Thoracic aorta (tissue), 2 donors: Measurements from ENCODE around the gene USH2A. TPM values are rescaled to one million over a fixed set of nuclear protein-coding genes. Genes with fewer than 3 reads are reported as not detected.

ENCODE experiments used
- ATAC-seq: fragments of 150-250 bp; one replicate; pipeline ENCODE4 v1.8.0; 2017; ENCODE audit warnings: low read depth; ENCODE audit not compliant: insufficient number of reproducible peaks, low FRiP score
- DNase-seq: peaks from one replicate; pipeline ENCODE4 v3.0.0-alpha.2; 2020; ENCODE audit warnings: low spot score
- H3K27ac ChIP-seq, 2 donors: fragments of 200-600 bp; sonication (generic); 1 replicate in 1 of 2; 2 replicates in 1 of 2; pipeline ENCODE4 v1.5.1; 2016; ENCODE audit warnings: mild to moderate bottlenecking in 2 of 2, moderate library complexity in 2 of 2
- H3K27me3 ChIP-seq: fragments of 200-600 bp; sonication (generic); replicated peaks from 2 replicates; pipeline ENCODE4 v1.6.0; 2016; ENCODE audit warnings: mild to moderate bottlenecking; ENCODE audit not compliant: insufficient read depth
- H3K36me3 ChIP-seq: fragments of 200-600 bp; sonication (generic); one replicate; pipeline ENCODE4 v1.5.1; 2016
- H3K4me1 ChIP-seq, 2 donors: fragments of 200-600 bp; sonication (generic); 1 replicate in 1 of 2; 2 replicates in 1 of 2; pipeline versions ENCODE4 v1.5.1 to v1.6.0; 2016; ENCODE audit warnings: low read depth in 2 of 2, mild to moderate bottlenecking in 1 of 2; ENCODE audit not compliant: control insufficient read depth in 1 of 2
- H3K4me3 ChIP-seq: fragments of 200-600 bp; sonication (generic); 2 replicates; pipeline ENCODE4 v1.5.1; 2016; ENCODE audit warnings: mild to moderate bottlenecking
- H3K9me3 ChIP-seq: fragments of 200-600 bp; sonication (generic); 2 replicates; pipeline ENCODE4 v1.5.1; 2016
- total RNA-seq, 2 donors: library from RNA; depleted of rRNA; stranded (reverse); fragments of >200 nt; gene quantifications; one replicate each; pipeline versions ENCODE4 v1.1.0 to v1.2.3, GENCODE V29; 2016
- TF ChIP-seq, protein P1 (sequence below): fragments of 200-600 bp; sonication (generic); IDR thresholded peaks from one replicate; pipeline ENCODE4 v1.5.1; 2019; ENCODE audit warnings: antibody characterized with exemption

USH2A gene
- total RNA-seq, 2 donors from 2014 or later: not detected

GRCh38 chr1:215599418-215600074, 823.7 kb downstream of the USH2A start:
- no peaks in the 10 kb centered on the region for H3K9me3 ChIP-seq
- DNase-seq: no peak
- no peaks in the 10 kb centered on the region for H3K27me3 ChIP-seq
- H3K27ac ChIP-seq: no peak overlapping the region
- no peak for ATAC-seq
- TF ChIP-seq, protein P1, sequence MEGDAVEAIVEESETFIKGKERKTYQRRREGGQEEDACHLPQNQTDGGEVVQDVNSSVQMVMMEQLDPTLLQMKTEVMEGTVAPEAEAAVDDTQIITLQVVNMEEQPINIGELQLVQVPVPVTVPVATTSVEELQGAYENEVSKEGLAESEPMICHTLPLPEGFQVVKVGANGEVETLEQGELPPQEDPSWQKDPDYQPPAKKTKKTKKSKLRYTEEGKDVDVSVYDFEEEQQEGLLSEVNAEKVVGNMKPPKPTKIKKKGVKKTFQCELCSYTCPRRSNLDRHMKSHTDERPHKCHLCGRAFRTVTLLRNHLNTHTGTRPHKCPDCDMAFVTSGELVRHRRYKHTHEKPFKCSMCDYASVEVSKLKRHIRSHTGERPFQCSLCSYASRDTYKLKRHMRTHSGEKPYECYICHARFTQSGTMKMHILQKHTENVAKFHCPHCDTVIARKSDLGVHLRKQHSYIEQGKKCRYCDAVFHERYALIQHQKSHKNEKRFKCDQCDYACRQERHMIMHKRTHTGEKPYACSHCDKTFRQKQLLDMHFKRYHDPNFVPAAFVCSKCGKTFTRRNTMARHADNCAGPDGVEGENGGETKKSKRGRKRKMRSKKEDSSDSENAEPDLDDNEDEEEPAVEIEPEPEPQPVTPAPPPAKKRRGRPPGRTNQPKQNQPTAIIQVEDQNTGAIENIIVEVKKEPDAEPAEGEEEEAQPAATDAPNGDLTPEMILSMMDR: no peak
- H3K4me1 ChIP-seq: peaks cover 3 to 4% of the 10 kb centered on the region in 2 donors
- H3K4me3 ChIP-seq: no peak overlapping the region
- peaks cover 10% of the 10 kb centered on the region for H3K36me3 ChIP-seq

- TF ChIP-seq, protein P1: no peak
- H3K4me3 ChIP-seq: no peak overlapping the region
- DNase-seq (no peak), ATAC-seq (no peak)
- peaks cover 10% of the 10 kb centered on the region for H3K36me3 ChIP-seq
- H3K27me3 ChIP-seq: no peaks in the 10 kb centered on the region
- H3K27ac ChIP-seq: no peak overlapping the region
- peaks cover 11 to 12% of the 10 kb centered on the region in 2 donors for H3K4me1 ChIP-seq
- H3K9me3 ChIP-seq: no peaks in the 10 kb centered on the region
Observed at GRCh38 chr1:215597961-215598360, 825.3 kb downstream of the USH2A start.

GRCh38 chr1:215595231-215595630, 828.0 kb downstream of the USH2A start:
- H3K4me1 ChIP-seq: peaks cover 11 to 12% of the 10 kb centered on the region in 2 donors
- no peak overlapping the region for H3K4me3 ChIP-seq
- ATAC-seq (no peak), DNase-seq (no peak)
- H3K36me3 ChIP-seq: peaks cover 8% of the 10 kb centered on the region
- TF ChIP-seq, protein P1: no peak
- H3K27ac ChIP-seq: no peak overlapping the region
- H3K27me3 ChIP-seq: no peaks in the 10 kb centered on the region
- H3K9me3 ChIP-seq: no peaks in the 10 kb centered on the region

GRCh38 chr1:215594640-215595039, 828.6 kb downstream of the USH2A start:
- Histone ChIP-seq H3K27ac (no peak overlapping the region), H3K9me3 (no peaks in the 10 kb centered on the region), H3K27me3 (no peaks in the 10 kb centered on the region), H3K4me3 (no peak overlapping the region), H3K36me3 (peaks cover 8% of the 10 kb centered on the region), H3K4me1 (peaks cover 11 to 12% of the 10 kb centered on the region in 2 donors)
- DNase-seq (no peak), ATAC-seq (no peak)
- TF ChIP-seq, protein P1: no peak

DNA sequence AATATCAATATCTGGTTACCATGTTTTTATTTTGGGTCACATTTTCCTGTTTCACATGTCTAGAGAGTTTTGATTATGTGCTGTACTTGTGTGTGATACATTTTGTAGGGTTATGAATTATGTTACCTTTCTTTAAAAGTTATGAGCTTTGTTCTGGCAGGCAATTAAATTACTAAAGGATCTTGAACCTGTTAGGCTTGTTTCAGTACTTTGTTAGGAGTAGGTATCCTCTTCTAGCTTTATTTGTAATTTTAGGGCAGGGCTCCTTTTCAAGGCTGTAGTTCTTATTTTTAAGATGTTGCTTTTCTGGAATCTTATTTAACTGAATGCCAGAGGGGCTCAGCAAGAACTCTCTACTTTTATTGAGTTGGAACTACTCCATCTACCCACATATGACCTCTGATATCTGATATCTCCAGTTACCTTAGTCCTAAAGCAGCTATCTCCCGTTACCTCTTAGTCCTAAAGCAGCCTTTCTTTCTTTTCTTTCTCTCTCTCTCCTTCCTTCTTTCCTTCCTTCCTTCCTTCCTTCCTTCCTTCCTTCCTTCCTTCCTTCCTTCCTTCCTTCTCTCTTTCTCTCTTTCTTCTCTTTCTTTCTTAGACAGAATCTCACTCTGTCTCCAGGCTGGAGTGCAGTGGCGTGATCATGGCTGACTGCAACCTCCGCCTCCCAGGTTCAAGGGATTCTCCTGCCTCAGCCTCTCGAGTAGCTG, 832.3 kb downstream of the USH2A start:
- H3K9me3 ChIP-seq: no peaks in the 10 kb centered on the region
- no peaks in the 10 kb centered on the region for H3K27me3 ChIP-seq
- no peak overlapping the region for H3K27ac ChIP-seq
- no peak overlapping the region for H3K4me3 ChIP-seq
- no peaks in the 10 kb centered on the region for H3K36me3 ChIP-seq
- H3K4me1 ChIP-seq: peaks cover 11 to 12% of the 10 kb centered on the region in 2 donors
- TF ChIP-seq, protein P1: no peak
- ATAC-seq (no peak), DNase-seq (no peak)
